ENCODE measurements around the gene AFF4. TPM values are rescaled to one million over a fixed set of nuclear protein-coding genes. Genes with fewer than 3 reads are reported as not detected.
"Not testable (repeated sequence)": the region's sequence is repeated elsewhere in the genome, so short reads cannot be mapped to it uniquely, and the experiment has no call there.

AFF4 gene
- total RNA-seq, 2 experiments from 2014 or later = 33.9 to 40.0 TPM

DNA sequence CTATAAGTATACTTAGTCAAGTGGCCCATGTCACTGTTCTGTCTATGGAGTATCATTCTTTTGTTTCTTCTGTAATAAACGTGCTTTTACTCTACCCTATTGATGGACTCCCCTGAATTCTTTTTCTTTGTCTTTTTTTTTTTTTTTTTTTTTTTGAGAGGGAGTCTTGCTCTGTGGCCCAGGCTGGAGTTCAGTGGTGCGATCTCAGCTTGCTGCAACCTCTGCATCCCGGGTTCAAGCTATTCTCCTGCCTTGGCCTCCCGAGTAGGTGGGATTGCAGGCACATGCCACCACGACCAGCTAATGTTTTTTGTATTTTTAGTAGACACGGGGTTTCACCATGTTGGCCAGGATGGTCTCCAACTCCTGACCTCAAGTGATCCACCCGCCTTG lies 9.0 kb upstream of the AFF4 start:
- H3K27ac Mint-ChIP-seq; DNase-seq; H3K4me1 Mint-ChIP-seq; H3K9me3 Mint-ChIP-seq; H3K36me3 Mint-ChIP-seq (ENCODE audit: low read depth); H3K27me3 Mint-ChIP-seq; POLR2A ChIA-PET; H3K4me3 Mint-ChIP-seq: not testable (repeated sequence)
- CTCF ChIA-PET = interaction anchor here (1.5 kb wide), 2 partner anchors 10 to 285 kb away, joined by 4 read pairs; no protein-coding TSS in a partner anchor

DNA sequence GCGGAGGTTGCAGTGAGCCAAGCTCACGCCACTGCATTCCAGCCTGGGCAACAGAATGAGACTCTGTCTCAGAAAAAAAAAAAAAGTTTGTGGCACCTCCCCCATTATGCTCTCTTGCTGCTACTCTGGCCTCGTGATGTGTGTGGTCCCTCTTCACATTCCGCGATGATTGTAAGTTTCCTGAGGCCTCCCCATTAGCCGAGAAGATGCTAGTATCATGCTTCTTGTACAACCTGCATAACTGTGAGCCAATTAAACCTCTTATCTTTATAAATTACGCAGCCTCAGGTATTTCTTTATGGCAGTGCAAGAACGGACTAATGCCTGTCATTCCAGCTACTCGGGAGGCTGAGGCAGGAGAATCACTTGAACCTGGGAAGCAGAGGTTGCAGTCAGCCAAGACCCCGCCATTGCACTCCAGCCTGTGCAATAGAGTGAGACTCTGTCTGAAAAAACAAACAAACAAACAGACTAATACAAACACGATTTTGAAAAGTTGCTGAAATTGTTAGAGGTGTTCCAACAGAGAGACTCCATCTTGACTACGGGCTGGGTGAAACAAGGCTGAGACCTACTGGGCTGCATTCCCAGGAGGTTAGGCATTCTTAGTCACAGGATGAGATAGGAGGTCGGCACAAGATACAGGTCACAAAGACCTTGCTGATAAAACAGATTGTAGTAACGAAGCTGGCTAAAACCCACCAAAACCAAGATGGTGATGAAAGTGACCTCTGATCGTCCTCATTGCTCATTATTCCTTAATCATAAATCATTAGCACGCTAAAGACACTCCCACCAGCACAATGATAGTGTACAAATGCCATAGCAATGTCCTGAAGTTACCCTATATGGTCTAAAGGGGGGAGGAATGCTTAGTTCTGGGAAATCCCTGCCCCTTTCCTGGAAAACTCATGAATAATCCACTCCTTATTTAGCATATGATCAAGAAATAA lies 8.3 kb upstream of the AFF4 start:
- DNase-seq = no peak
- Mint-ChIP-seq H3K4me1 (no peaks in the 10 kb centered on the region), H3K27ac (no peak overlapping the region), H3K36me3 (ENCODE audit: low read depth) (no peaks in the 10 kb centered on the region), H3K9me3 (peaks cover 3% of the 10 kb centered on the region), H3K4me3 (no peak overlapping the region), H3K27me3 (no peaks in the 10 kb centered on the region)
- POLR2A ChIA-PET = no interaction called here
- CTCF ChIA-PET = interaction anchor here (0.6 to 1.5 kb wide), 3 partner anchors 10 to 284 kb away, joined by 3 to 4 read pairs (median 4); no protein-coding TSS in a partner anchor

DNA sequence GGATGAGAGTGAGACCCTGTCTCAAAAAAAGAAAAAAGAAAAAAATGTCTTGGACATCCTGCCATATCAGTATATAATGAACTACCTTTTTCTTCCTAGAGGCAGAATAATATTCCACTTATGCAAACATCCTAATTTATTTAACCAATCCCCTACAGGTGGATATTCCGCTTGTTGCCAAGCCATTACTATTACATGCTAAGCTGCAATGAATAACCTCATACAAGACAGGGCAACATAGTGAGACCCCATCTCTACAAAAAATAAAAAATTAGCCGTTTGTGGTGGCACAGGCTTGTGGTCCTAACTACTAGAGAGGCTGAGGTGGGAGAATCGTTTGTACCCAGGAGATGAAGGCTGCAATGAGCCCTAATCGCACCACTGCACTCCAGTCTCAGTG lies 1.7 kb upstream of the AFF4 start:
- peaks cover 9% of the 10 kb centered on the region for H3K36me3 Mint-ChIP-seq (ENCODE audit: low read depth)
- H3K4me1 Mint-ChIP-seq = peaks cover 21% of the 10 kb centered on the region
- H3K4me3 Mint-ChIP-seq = no peak overlapping the region
- H3K27me3 Mint-ChIP-seq = no peaks in the 10 kb centered on the region
- DNase-seq = no peak
- no peaks in the 10 kb centered on the region for H3K9me3 Mint-ChIP-seq
- POLR2A ChIA-PET = no interaction called here
- CTCF ChIA-PET = interaction anchor here (0.6 kb wide), 1 partner anchor 1276 kb away, joined by 3 read pairs; no protein-coding TSS in a partner anchor
- H3K27ac Mint-ChIP-seq = no peak overlapping the region

DNA sequence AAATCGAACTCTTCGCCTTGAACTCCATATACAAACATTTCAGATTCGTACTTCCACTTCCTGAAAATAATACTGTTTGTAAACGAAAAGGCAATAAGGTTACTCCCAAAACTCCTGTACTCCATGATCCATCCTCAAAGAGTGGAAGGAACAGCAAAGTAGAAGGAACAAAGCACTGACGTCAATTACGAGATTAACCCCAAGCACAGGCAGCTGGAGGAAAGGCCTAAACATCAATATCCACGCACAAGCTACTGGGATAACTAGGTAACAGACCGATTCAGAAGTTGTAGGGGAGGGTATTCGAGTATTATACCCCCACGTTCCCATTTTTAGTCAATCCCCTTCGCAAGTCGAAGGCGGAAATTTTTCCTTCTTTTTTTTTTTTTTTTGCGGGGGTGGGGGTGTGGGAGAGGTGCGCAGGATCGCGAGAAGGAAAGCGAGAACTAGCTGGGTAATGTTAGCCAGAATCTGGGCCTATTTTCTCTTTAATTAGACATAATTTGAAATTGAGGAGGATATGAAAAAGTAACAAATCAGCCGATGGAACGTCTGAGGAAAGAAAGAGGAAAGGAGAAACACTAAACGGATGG lies 909 bp downstream of the AFF4 start:
- peak; percentile 29 for DNase-seq
- POLR2A ChIA-PET = interaction anchor here (0.6 to 0.7 kb wide), 2 partner anchors 22 to 89 kb away, joined by 4 to 10 read pairs; partner anchors contain the start of gene HSPA4
- H3K27me3 Mint-ChIP-seq = no peaks in the 10 kb centered on the region
- peak overlapping the region; percentile 99 for H3K27ac Mint-ChIP-seq
- CTCF ChIA-PET = interaction anchor here (0.6 to 1.7 kb wide), 4 partner anchors 8 to 88 kb away, joined by 3 to 4 read pairs (median 4); no protein-coding TSS in a partner anchor
- peaks cover 23% of the 10 kb centered on the region for H3K4me1 Mint-ChIP-seq
- no peaks in the 10 kb centered on the region for H3K9me3 Mint-ChIP-seq
- peaks cover 19% of the 10 kb centered on the region for H3K36me3 Mint-ChIP-seq (ENCODE audit: low read depth)
- H3K4me3 Mint-ChIP-seq = peak overlapping the region; percentile 95

DNA sequence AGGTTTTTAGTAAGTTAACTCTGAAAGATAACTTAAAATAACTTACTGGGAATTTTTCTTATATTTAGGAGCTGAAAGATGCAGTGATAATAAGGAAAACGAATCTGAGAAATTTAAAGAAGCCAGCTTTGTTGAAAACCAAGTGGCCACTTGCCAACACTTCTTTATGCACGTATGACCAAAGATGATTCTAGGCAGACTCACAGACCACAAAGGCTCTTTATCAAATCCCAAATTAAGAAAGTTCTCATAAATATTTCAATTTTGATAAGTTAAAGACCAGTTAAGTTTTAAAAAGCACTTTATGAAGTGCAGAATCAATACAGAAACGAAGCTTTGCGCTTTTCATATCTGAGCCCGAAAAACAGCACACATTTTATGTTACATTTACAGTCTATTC lies 1.5 kb downstream of the AFF4 start:
- Mint-ChIP-seq H3K27ac (peak overlapping the region; percentile 99), H3K4me3 (peak overlapping the region; percentile 95), H3K4me1 (peaks cover 23% of the 10 kb centered on the region), H3K9me3 (no peaks in the 10 kb centered on the region), H3K36me3 (ENCODE audit: low read depth) (peaks cover 19% of the 10 kb centered on the region), H3K27me3 (no peaks in the 10 kb centered on the region)
- no peak for DNase-seq
- ChIA-PET CTCF (interaction anchor here (0.7 to 1.0 kb wide), 3 partner anchors 11 to 89 kb away, joined by 3 to 4 read pairs (median 3); partner anchors contain the start of gene LEAP2), POLR2A (no interaction called here)

DNA sequence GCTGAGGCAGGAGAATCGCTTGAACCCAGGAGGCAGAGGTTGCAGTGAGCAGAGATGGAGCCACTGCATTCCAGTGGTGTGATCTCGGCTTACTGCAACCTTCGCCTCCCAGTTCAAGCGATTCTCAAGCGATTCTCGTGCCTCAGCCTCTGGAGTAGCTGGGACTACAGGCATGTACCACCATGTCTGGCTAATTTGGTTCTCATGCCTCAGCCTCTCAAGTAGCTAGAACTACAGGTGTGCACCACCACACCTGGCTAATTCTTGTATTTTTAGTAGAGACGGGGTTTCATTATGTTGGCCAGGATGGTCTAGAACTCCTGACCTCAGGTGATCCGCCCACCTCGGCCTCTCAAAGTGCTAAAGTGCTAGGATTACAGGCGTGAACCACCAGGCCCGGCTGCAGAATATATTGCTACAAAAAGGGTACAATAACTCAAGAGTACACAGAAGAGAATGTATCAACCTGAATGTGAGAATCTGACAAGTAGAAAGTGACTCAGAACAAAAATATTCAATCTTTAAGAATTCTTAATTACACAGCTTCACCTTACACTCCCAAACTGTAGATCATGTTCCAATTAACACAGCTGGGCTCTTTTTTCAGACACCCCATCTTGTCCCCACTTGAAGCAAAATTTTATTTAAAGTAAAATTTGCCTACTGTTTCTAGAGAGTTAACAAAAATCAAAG lies 2.2 kb downstream of the AFF4 start:
- H3K27me3 Mint-ChIP-seq, POLR2A ChIA-PET, H3K9me3 Mint-ChIP-seq, DNase-seq: not testable (repeated sequence)
- H3K4me3 Mint-ChIP-seq = peak overlapping the region; percentile 95
- peak overlapping the region; percentile 99 for H3K27ac Mint-ChIP-seq
- H3K36me3 Mint-ChIP-seq (ENCODE audit: low read depth) = peaks cover 19% of the 10 kb centered on the region
- CTCF ChIA-PET = interaction anchor here (0.7 kb wide), 1 partner anchor 88 kb away, joined by 3 read pairs; the partner anchor contains the start of gene LEAP2
- H3K4me1 Mint-ChIP-seq = peaks cover 23% of the 10 kb centered on the region

DNA sequence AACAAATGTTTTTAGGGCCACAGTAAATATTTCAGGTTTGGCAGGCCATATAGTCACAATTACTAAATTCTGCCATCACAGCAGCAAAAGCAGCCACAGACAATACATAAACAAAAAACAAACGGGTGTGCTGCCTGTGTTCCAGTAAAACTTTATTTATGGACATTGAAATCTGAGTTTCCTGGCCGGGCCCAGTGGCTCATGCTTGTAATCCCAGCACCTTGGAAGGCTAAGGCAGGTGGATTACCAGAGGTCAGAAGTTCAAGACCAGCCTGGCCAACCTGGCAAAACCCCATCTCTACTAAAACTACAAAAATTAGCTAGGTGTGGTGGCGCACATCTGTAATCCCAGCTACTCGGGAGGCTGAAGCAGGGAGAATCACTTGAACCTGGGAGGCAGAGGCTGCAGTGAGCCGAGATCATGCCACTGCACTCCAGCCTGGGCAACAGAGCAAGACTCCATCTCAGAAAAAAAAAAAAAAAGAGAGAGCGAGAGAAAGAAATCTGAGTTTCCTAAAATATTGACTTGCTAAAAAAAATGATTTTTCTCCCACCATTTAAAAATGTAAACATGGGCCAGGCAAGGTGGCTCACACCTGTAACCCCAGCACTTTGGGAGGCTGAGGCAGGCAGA lies 7.2 kb downstream of the AFF4 start:
- Mint-ChIP-seq H3K36me3 (ENCODE audit: low read depth) (peaks cover 38% of the 10 kb centered on the region), H3K4me1 (peaks cover 27% of the 10 kb centered on the region)
- H3K9me3 Mint-ChIP-seq, CTCF ChIA-PET, H3K4me3 Mint-ChIP-seq, POLR2A ChIA-PET, H3K27me3 Mint-ChIP-seq, DNase-seq, H3K27ac Mint-ChIP-seq: not testable (repeated sequence)

DNA sequence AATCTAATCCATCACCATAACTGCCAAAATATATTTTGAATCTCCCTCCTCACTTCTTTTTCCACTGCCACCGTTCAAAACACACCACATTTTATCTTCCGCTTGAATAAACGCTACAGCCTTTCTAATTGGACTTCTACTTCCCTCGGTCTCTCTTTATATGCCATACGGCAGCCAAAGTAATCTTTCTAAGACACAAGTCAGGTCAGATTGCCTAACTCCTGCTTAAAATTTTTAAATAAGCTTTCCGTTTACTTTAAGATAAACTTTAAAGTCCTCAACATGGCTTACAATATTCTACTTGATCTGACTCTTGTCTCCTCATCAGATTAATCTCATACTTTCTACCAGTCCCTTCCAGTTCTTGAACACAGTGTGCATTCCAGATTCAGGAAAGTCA lies 9.7 kb downstream of the AFF4 start:
- peaks cover 18% of the 10 kb centered on the region for H3K4me1 Mint-ChIP-seq
- no peaks in the 10 kb centered on the region for H3K27me3 Mint-ChIP-seq
- no peak for DNase-seq
- H3K27ac Mint-ChIP-seq = no peak overlapping the region
- peaks cover 35% of the 10 kb centered on the region for H3K36me3 Mint-ChIP-seq (ENCODE audit: low read depth)
- peaks cover 2% of the 10 kb centered on the region for H3K9me3 Mint-ChIP-seq
- ChIA-PET CTCF (interaction anchor here (1.0 kb wide), 1 partner anchor 10 kb away, joined by 4 read pairs; the partner anchor contains the start of gene AFF4), POLR2A (no interaction called here)
- no peak overlapping the region for H3K4me3 Mint-ChIP-seq

DNA sequence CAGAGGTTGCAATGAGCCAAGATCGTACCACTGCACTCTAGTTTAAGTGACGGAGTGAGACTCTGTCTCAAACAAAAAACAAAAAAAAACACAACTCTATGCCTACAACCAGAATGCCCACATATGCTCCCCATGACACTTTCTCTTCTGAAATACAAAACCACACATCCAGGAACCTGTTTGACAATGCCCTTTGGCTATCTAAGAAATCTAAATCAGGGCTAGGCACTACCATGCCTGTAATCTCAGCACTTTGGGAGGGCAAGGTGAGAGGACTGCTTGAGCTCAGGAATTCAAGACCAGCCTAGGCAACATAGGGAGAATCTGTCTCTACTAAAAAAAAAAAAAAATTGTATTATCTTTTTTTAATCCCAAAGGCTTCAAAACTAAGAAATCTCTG lies 10.6 kb downstream of the AFF4 start:
- Mint-ChIP-seq H3K9me3 (peaks cover 2% of the 10 kb centered on the region), H3K4me3 (no peak overlapping the region), H3K36me3 (ENCODE audit: low read depth) (peaks cover 32% of the 10 kb centered on the region), H3K4me1 (peaks cover 18% of the 10 kb centered on the region), H3K27me3 (no peaks in the 10 kb centered on the region), H3K27ac (no peak overlapping the region)
- CTCF ChIA-PET = interaction anchor here (0.6 kb wide), 2 partner anchors 8 to 80 kb away, joined by 3 read pairs; no protein-coding TSS in a partner anchor
- no peak for DNase-seq
- POLR2A ChIA-PET = no interaction called here

DNA sequence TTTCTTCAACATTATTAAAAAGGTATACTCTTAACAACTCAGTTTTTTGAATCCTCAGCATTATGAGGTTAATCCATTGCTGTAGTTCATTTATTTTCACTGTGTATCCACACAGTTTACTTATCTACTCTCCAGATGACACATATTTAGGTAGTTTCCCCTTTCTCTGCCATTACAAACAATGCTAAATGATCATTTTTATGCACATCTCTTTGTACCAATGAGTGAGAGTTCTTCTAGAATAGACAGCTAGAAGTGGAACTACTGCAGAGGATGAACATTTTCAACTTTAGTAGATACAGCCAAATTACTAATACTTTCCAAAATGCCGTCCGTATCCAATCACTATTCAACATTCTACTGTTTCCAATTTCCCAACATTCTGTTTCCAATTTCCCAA lies 11.5 kb downstream of the AFF4 start:
- H3K9me3 Mint-ChIP-seq = peaks cover 2% of the 10 kb centered on the region
- peaks cover 21% of the 10 kb centered on the region for H3K4me1 Mint-ChIP-seq
- ChIA-PET POLR2A (no interaction called here), CTCF (no interaction called here)
- H3K36me3 Mint-ChIP-seq (ENCODE audit: low read depth) = peaks cover 32% of the 10 kb centered on the region
- no peak for DNase-seq
- H3K4me3 Mint-ChIP-seq = no peak overlapping the region
- H3K27me3 Mint-ChIP-seq = no peaks in the 10 kb centered on the region
- H3K27ac Mint-ChIP-seq = no peak overlapping the region

DNA sequence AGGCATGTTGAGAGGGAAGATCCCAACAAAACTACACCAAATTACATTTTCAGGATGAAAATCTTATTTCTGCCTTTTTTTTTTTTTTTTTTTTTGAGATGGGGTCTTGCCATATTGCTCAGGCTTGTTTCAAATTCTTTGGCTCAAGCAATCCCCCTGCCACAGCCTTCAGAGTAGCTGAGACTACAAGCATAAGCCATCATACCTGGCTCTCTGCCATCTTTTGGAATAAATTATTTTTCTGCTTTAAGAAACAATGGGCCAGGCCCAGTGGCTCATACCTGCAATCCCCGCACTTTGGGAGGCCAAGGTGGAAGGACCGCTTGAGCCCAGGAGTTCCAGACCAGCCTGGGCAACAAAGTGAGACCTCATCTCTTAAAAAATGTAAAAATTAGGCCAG lies 14.3 kb downstream of the AFF4 start:
- Mint-ChIP-seq H3K36me3 (ENCODE audit: low read depth) (peaks cover 26% of the 10 kb centered on the region), H3K27me3 (no peaks in the 10 kb centered on the region)

DNA sequence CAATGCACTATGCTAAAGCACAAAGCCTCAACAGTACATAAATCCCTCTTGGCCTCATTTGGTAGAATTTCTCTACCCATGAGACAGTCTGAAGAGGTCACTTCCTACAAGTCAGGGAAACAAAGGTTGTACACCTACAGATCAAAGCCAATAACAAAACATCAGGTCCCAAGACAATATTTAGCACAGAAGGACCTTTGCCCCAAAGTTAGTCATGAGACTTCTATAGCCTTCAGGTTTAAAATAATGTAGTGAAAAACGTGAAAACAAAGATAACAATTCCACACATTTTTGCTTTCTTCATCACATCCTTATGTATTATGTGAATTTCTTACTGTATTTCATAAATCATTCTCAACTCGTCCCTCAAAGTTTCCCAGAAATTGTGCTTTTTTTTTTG lies 15.8 kb downstream of the AFF4 start:
- no peaks in the 10 kb centered on the region for H3K27me3 Mint-ChIP-seq
- CTCF ChIA-PET = no interaction called here
- no peak overlapping the region for H3K4me3 Mint-ChIP-seq
- H3K36me3 Mint-ChIP-seq (ENCODE audit: low read depth) = peaks cover 17% of the 10 kb centered on the region
- DNase-seq = no peak
- H3K9me3 Mint-ChIP-seq = peaks cover 2% of the 10 kb centered on the region
- peaks cover 27% of the 10 kb centered on the region for H3K4me1 Mint-ChIP-seq
- no peak overlapping the region for H3K27ac Mint-ChIP-seq
- POLR2A ChIA-PET = no interaction called here

More for the DNA sequence above, 14.3 kb downstream of the AFF4 start:
- no peak for DNase-seq
- Mint-ChIP-seq H3K27ac (no peak overlapping the region), H3K9me3 (peaks cover 2% of the 10 kb centered on the region), H3K4me1 (peaks cover 30% of the 10 kb centered on the region), H3K4me3 (no peak overlapping the region)
- CTCF ChIA-PET = no interaction called here
- POLR2A ChIA-PET = no interaction called here

All from activated CD4-positive, alpha-beta T cell treated with anti-CD3 and anti-CD28 coated beads, Interleukin-2, amount 10 ng/mL, durations not matched to agents 7 days and 5 days (primary cell).